ENCODE measurements around the gene MGAT2.
A peak's percentile ranks its signal among the peaks of the same experiment; 100 is the strongest.

MGAT2 gene

DNA sequence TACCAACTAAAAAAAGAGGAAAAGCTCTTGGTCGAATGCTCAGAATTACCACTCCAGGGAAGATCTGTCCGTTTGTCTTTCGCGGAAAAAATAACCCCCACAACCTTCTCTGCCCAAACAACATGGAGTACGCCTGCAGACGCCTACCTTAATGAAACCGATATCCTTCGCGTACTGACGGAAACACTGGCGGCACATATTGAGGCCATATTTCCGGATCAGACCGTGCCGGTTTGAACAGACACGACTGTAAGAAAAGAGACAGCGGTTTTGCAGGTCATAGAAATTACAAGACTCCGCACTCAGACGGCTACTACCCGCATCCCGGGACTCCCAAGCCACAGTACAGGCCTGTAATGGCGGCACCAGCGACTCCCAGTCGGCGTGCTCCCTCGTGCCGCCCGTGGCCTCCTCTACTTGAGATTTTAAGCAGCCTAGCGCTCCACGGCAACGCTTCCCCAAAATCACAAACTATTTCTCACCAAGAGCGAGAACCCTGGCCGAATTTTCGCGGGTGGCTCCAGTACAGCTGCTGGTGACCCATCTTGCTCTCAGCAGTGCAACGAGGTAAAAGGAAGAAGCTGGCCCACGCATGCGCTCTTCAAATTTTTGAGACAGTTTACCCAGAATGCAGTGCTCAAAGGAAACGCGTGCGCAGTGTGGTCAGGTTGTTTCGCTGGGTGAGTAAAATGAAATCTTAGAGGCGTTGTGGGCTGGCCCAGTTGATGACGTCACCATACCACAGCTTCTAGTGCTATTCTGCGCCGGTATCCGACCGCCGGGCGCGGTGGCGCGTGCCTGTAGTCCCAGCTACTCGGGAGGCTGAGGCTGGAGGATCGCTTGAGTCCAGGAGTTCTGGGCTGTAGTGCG is 34.6 kb upstream of the MGAT2 start, which contains the start of gene RPS29:
TSS of gene RPS29 (minus strand) at position 578 of the 870 bp plus-strand sequence. CDS start at position 544, 34 bp downstream.
- TF ChIP-seq ZFP3 (CRISPR knock-in tag; IDR thresholded peaks at IDR 0.05) (peak; percentile 89; the same call in 1 of the 2 replicates), ZNF565 (CRISPR knock-in tag; conservative IDR thresholded peaks at IDR 0.05; ENCODE audit: low read depth) (peak; percentile 81; the same call in 1 of the 2 replicates), ESRRG (CRISPR knock-in tag; IDR thresholded peaks at IDR 0.05) (no peak), CSDC2 (CRISPR knock-in tag; IDR thresholded peaks at IDR 0.05) (no peak), ZC3H10 (CRISPR knock-in tag; IDR thresholded peaks at IDR 0.05) (no peak), BACH2 (CRISPR knock-in tag; IDR thresholded peaks at IDR 0.05; ENCODE audit: borderline replicate concordance) (peak; percentile 81; the same call in 1 of the 2 replicates), TOX (CRISPR knock-in tag; IDR thresholded peaks at IDR 0.05; ENCODE audit: borderline replicate concordance) (no peak), OSR1 (CRISPR knock-in tag; IDR thresholded peaks at IDR 0.05) (no peak; the same call in 1 of the 2 replicates), PPARA (CRISPR knock-in tag; IDR thresholded peaks at IDR 0.05; ENCODE audit: borderline replicate concordance) (peak; percentile 94), SNAI2 (CRISPR knock-in tag; IDR thresholded peaks at IDR 0.05) (peak; percentile 51; the same call in 1 of the 2 replicates), ZFP30 (CRISPR knock-in tag; IDR thresholded peaks at IDR 0.05) (peak; percentile 60), RARB (CRISPR knock-in tag; IDR thresholded peaks at IDR 0.05) (no peak), TCF4 (CRISPR knock-in tag; IDR thresholded peaks at IDR 0.05; ENCODE audit: borderline replicate concordance) (no peak), ZNF70 (CRISPR knock-in tag; IDR thresholded peaks at IDR 0.05) (no peak), GLIS3 (CRISPR knock-in tag; IDR thresholded peaks at IDR 0.05) (no peak), ZNF8 (CRISPR knock-in tag; IDR thresholded peaks at IDR 0.05) (no peak), ARNTL (CRISPR knock-in tag; IDR thresholded peaks at IDR 0.05; ENCODE audit: borderline replicate concordance, low read depth) (no peak), ISL1 (CRISPR knock-in tag; IDR thresholded peaks at IDR 0.05) (no peak)
- TF ChIP-seq, protein P1, sequence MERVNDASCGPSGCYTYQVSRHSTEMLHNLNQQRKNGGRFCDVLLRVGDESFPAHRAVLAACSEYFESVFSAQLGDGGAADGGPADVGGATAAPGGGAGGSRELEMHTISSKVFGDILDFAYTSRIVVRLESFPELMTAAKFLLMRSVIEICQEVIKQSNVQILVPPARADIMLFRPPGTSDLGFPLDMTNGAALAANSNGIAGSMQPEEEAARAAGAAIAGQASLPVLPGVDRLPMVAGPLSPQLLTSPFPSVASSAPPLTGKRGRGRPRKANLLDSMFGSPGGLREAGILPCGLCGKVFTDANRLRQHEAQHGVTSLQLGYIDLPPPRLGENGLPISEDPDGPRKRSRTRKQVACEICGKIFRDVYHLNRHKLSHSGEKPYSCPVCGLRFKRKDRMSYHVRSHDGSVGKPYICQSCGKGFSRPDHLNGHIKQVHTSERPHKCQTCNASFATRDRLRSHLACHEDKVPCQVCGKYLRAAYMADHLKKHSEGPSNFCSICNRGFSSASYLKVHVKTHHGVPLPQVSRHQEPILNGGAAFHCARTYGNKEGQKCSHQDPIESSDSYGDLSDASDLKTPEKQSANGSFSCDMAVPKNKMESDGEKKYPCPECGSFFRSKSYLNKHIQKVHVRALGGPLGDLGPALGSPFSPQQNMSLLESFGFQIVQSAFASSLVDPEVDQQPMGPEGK (CRISPR knock-in tag; IDR thresholded peaks at IDR 0.05; ENCODE audit: borderline replicate concordance): no peak
- TF ChIP-seq, protein P2, sequence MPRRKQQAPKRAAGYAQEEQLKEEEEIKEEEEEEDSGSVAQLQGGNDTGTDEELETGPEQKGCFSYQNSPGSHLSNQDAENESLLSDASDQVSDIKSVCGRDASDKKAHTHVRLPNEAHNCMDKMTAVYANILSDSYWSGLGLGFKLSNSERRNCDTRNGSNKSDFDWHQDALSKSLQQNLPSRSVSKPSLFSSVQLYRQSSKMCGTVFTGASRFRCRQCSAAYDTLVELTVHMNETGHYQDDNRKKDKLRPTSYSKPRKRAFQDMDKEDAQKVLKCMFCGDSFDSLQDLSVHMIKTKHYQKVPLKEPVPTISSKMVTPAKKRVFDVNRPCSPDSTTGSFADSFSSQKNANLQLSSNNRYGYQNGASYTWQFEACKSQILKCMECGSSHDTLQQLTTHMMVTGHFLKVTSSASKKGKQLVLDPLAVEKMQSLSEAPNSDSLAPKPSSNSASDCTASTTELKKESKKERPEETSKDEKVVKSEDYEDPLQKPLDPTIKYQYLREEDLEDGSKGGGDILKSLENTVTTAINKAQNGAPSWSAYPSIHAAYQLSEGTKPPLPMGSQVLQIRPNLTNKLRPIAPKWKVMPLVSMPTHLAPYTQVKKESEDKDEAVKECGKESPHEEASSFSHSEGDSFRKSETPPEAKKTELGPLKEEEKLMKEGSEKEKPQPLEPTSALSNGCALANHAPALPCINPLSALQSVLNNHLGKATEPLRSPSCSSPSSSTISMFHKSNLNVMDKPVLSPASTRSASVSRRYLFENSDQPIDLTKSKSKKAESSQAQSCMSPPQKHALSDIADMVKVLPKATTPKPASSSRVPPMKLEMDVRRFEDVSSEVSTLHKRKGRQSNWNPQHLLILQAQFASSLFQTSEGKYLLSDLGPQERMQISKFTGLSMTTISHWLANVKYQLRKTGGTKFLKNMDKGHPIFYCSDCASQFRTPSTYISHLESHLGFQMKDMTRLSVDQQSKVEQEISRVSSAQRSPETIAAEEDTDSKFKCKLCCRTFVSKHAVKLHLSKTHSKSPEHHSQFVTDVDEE (CRISPR knock-in tag; IDR thresholded peaks at IDR 0.05): no peak
- TF ChIP-seq, protein P3, sequence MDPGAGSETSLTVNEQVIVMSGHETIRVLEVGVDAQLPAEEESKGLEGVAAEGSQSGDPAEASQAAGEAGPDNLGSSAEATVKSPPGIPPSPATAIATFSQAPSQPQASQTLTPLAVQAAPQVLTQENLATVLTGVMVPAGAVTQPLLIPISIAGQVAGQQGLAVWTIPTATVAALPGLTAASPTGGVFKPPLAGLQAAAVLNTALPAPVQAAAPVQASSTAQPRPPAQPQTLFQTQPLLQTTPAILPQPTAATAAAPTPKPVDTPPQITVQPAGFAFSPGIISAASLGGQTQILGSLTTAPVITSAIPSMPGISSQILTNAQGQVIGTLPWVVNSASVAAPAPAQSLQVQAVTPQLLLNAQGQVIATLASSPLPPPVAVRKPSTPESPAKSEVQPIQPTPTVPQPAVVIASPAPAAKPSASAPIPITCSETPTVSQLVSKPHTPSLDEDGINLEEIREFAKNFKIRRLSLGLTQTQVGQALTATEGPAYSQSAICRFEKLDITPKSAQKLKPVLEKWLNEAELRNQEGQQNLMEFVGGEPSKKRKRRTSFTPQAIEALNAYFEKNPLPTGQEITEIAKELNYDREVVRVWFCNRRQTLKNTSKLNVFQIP (CRISPR knock-in tag; IDR thresholded peaks at IDR 0.05; ENCODE audit: borderline replicate concordance, low read depth): peak; percentile 54; the same call in 1 of the 2 replicates
- TF ChIP-seq, protein P4, sequence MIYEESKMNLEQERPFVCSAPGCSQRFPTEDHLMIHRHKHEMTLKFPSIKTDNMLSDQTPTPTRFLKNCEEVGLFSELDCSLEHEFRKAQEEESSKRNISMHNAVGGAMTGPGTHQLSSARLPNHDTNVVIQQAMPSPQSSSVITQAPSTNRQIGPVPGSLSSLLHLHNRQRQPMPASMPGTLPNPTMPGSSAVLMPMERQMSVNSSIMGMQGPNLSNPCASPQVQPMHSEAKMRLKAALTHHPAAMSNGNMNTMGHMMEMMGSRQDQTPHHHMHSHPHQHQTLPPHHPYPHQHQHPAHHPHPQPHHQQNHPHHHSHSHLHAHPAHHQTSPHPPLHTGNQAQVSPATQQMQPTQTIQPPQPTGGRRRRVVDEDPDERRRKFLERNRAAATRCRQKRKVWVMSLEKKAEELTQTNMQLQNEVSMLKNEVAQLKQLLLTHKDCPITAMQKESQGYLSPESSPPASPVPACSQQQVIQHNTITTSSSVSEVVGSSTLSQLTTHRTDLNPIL (CRISPR knock-in tag; IDR thresholded peaks at IDR 0.05; ENCODE audit: low read depth): peak; percentile 87; the same call in 1 of the 2 replicates
- TF ChIP-seq, protein P5, sequence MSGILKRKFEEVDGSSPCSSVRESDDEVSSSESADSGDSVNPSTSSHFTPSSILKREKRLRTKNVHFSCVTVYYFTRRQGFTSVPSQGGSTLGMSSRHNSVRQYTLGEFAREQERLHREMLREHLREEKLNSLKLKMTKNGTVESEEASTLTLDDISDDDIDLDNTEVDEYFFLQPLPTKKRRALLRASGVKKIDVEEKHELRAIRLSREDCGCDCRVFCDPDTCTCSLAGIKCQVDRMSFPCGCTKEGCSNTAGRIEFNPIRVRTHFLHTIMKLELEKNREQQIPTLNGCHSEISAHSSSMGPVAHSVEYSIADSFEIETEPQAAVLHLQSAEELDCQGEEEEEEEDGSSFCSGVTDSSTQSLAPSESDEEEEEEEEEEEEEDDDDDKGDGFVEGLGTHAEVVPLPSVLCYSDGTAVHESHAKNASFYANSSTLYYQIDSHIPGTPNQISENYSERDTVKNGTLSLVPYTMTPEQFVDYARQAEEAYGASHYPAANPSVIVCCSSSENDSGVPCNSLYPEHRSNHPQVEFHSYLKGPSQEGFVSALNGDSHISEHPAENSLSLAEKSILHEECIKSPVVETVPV (CRISPR knock-in tag; IDR thresholded peaks at IDR 0.05): 0 out of 2 replicates have a peak, but pooled peaks have one; percentile 14
- peak; percentile 92 for ATAC-seq
